Urothelium cell line (cell line): ENCODE data around the gene CXCL9.
"Not testable (repeated sequence)": the region's sequence is repeated elsewhere in the genome, so short reads cannot be mapped to it uniquely, and the experiment has no call there.

Source experiments
- DNase-seq: peaks from one replicate; pipeline ENCODE4 v3.0.0; 2011; ENCODE audit warnings: low spot score, mixed read lengths
- FAIRE-seq: peaks from 2 replicates; lab custom pipeline; 2011; peaks lifted over from hg19 to GRCh38; lab: Jason Lieb, UNC

The CXCL9 gene

DNA sequence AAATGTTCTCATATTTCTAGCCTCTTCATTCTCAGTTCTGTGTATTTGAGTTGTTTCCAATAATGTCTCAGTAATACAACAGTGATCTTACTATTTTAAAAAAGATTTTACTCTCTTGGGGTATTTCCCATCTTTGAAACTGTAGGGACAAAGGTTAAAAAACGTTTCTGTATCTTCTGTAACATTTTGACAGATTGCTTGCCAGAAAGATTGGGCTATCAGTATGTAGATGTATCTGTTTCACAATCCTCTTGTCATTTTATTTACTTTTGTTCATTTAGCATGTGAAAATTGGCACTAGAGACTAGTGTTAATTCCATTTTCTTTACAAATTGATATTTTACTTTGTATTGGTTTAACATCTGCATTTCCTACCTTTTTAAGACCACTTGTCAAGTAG, 6.2 kb upstream of the CXCL9 start:
- no peak for FAIRE-seq

GRCh38 chr4:76012388-76012801, 5.1 kb upstream of the CXCL9 start:
- DNase-seq (no peak), FAIRE-seq (no peak)

More for the DNA sequence above, 6.2 kb upstream of the CXCL9 start:
- no peak for DNase-seq

DNA sequence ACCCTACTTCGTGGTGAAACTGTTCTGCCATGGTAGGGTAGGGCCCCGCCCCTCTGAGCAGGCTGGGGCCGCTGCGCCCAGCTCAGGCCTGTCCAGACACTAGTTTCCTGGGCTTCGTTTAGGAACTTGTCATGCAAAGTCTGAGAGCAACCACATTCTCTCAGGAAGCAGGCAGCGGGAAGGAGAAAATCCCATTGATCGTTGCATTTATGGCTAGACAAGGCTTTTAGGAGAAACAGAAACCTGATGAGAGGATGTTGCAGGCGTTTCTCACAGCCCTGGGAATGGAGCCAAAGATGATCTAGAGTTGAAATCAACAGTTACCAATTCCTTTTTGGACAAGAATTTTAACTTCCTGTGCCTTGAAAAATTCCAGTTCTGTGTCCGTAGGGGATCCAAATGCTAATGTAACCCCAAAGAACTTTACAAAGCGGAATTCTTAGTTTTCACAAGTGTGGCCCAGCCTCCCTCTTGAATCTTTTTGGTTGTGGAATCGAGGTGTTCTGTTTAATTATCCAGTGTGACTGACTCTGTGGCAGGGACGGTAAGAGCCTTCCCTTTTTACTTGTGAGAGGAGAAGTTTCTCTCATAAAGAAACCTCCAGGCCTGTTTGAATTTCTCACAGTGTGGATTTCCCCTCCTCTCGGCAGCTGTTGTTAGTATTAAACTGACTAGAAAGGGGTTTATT, 4.5 kb upstream of the CXCL9 start:
- DNase-seq (no peak), FAIRE-seq (no peak)

DNA sequence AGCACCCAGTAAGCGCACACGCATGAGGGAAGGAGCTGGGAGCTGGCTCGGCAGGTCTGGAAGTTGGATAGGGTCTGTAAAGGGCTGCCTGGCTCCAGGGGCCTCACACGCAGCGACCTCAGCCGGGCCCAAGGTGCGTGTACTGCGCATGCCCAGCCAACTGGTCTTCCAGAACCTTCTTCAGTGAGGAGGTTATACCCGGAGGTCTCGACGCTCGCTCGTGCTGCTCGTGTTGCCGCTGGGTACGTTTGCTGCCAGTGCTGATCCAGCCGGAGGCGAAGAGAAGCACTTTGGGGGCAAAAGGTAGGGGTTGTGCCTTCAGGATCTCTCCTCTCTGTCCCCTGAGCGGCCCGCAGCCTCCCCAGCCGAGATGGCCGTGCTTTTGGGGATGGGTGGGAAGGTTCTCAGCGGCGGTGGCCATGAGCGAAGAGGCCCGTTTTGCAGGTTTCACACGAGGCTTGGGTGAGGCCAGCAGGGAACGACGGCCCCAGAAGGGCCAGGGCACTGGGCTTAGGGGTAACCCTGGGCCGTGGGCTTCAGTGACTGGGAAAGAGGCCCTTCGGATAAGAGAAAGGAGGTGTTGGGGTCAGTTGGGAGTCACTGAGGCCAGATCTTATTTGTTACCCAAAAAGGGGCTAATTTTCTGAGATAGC, 3.8 kb upstream of the CXCL9 start:
- DNase-seq (no peak), FAIRE-seq (no peak)

GRCh38 chr4:76010576-76010975, 3.3 kb upstream of the CXCL9 start:
- DNase-seq (no peak), FAIRE-seq (peak; percentile 66)

GRCh38 chr4:76009311-76009710, 2.0 kb upstream of the CXCL9 start:
- DNase-seq (no peak), FAIRE-seq (no peak)

GRCh38 chr4:76003620-76004019, 3.7 kb downstream of the CXCL9 start:
- FAIRE-seq (no peak), DNase-seq (no peak)

DNA sequence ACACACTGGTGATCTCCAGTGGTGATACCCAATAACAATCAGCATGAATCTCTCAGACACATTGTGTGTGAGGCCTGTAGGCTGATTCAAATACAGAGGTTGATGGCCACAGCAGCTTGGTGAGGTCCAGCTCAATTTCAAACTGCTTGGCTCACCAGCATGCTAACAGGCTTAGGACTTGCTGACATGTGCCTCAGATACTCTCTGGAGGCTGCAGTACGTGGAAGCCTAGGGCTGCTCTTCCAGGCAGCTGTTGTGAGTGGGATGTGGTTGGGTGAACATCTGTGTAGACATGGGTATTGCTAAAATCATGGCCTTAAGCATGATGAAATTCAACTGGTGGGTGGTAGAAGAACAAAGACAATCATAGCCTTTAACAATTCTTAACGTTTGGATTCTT, 4.3 kb downstream of the CXCL9 start:
- no peak for FAIRE-seq

GRCh38 chr4:76002176-76002575, 5.1 kb downstream of the CXCL9 start:
- DNase-seq (no peak), FAIRE-seq (no peak)

More for the DNA sequence above, 4.3 kb downstream of the CXCL9 start:
- DNase-seq, result no peak

GRCh38 chr4:76001700-76002099, 5.6 kb downstream of the CXCL9 start:
- no peak for DNase-seq
- no peak for FAIRE-seq

DNA sequence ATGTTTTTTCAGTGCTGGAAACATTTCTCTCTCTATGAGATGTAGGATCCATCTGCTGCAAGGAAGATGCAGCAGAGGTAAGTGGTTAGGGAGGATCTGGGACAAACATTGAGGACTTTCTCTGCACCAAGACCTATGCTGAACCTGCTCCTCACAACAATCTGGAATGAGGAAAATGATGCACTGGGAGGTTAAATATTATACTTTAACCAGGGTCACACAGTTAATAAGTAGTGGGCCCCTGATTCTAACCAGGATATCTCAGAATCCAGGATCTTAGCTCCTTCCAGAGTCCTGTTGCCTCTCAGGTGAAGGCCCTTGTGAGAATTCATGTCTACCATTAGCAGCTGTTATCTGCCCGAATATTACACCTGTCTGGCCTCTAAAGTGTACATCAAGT, 7.0 kb downstream of the CXCL9 start:
- no peak for FAIRE-seq

GRCh38 chr4:75998525-75999147, 8.7 kb downstream of the CXCL9 start:
- DNase-seq, FAIRE-seq: not testable (repeated sequence)

More for the DNA sequence above, 7.0 kb downstream of the CXCL9 start:
- DNase-seq, result no peak

GRCh38 chr4:75997946-75998345, 9.4 kb downstream of the CXCL9 start:
- FAIRE-seq, result no peak
- no peak for DNase-seq

DNA sequence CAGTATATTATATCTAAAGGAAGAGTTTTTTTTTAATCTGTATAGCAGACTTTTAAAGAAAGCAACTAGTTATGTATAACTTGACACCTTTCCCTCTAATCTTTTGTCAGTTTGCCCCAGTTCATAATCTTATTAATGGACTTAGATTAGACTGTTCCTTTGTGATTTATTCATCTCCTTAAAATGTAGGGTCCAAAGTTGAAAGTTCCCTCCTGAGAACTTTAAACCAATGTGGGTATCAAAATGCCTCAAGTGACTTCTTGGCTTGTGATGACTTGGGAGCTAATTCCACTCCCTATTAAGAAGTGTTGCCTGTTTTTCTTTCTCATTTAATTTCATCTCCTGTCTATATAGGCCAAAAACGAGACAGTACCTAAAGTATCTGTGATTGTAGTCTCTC, 10.2 kb downstream of the CXCL9 start:
- DNase-seq (no peak), FAIRE-seq (no peak)

GRCh38 chr4:75995727-75996126, 11.6 kb downstream of the CXCL9 start:
- DNase-seq (peak; percentile 44), FAIRE-seq (no peak)

DNA sequence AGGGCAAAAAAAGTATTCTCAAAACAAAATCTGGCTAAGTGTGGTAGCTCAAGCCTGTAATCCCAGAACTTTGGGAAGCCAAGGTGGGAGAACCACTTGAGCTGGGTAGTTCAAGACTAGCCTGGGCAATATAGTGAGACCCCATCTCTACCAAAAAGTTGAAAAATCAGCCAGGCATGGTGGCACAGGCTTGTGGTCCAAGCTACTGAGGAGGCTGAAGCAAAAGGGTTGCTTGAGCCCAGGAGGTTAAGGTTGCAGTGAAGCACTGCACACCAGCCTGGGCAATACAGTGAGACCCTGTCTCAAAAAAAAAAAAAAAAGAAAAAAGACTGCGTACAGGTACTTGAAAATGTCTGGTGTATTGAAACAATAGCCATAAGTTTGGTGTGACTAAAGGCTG, 14.8 kb downstream of the CXCL9 start:
- DNase-seq, result no peak

GRCh38 chr4:75989846-75990528, 17.3 kb downstream of the CXCL9 start:
- FAIRE-seq, result no peak
- no peak for DNase-seq

More for the DNA sequence above, 14.8 kb downstream of the CXCL9 start:
- no peak for FAIRE-seq

DNA sequence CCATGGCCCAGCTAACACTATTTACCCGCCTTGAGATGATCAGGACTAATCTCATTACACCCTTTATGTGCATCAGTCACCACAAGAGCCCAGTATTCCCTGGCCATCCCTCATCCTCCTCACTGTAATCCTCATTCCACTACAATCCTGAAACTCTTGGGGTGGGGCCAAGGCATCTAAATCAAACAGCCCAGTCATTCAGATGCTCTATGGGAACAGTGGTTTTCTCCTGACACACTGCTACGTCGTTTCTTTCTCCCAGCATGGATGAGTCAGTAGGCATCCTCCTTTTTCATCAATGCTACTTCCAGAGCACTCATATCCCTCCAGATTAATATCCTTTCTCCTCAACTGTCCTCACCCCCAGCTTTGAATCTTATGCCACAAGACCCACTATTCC, 22.2 kb downstream of the CXCL9 start:
- no peak for FAIRE-seq
- DNase-seq, result no peak

DNA sequence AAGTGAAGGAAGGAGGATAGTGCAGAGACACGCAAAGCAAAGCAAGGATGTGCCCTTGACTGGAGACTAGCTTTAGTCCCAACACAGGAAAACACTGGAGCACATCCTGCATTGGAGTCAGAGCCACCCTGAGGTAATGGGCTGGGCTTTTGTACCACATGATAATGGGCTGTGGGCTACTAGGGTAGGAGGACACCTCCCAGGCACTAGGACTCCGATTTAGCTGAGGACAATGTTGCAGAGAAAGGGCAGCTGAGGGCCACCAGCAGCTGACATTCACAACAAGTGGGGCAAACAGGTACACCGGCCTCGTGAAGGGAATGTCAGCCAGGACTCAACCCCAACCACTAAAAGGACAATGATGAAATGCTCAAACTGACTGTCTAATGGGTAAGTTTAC, 26.7 kb downstream of the CXCL9 start:
- no peak for DNase-seq
- no peak for FAIRE-seq

- no peak for FAIRE-seq
- no peak for DNase-seq
These were observed 31.1 kb downstream of the CXCL9 start for GRCh38 chr4:75976177-75976576.

DNA sequence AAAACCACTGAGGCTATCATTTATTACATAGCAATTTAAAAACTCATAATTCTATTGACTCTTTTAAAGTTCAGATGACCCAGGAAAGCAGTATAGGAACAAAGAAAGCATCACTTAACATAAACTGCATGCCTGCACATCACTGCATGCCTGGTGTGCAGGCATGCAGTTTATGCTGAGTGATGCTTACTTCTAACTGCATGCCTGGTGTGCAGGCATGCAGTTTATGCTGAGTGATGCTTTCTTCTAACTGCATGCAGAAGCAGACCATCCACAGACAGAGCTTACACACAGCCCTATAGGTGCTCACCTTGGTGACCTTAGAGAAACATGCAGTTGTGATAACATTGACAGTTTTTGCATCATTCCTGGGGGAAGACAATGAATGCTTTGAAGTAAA, 33.5 kb downstream of the CXCL9 start:
- FAIRE-seq (no peak), DNase-seq (no peak)

DNA sequence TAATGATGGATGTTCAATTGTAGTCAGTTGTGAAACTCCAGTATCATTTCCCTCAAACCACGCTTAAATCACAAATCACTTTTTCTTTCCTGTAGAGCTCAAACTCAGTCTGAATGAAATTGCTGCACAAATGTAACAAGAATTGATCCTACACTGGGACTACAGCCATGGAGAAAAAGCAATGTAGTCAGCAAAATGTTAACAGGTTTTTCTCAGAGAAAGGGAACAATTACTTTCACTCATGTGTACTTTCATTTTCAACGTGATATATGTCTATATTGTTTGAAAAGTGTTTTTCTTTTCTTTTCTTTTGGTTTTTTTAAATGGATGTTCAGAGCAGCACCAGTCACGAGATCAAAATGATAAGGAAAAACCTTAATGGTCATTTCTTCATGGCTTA, 39.2 kb downstream of the CXCL9 start:
- DNase-seq (no peak), FAIRE-seq (no peak)
